Neutrophil (primary cell): ENCODE measurements around the gene VCAM1.

Experiments
- H3K27ac ChIP-seq: fragments of 200-600 bp; sonication (generic); 2 replicates; pipeline ENCODE4 v1.5.1; 2016; ENCODE audit warnings: mild to moderate bottlenecking, moderate library complexity
- H3K27me3 ChIP-seq: fragments of 200-600 bp; sonication (generic); 2 replicates; pipeline ENCODE4 v1.6.0; 2016; ENCODE audit warnings: mild to moderate bottlenecking
- H3K36me3 ChIP-seq: fragments of 200-600 bp; sonication (generic); 2 replicates; pipeline ENCODE4 v1.5.1; 2017
- H3K4me1 ChIP-seq, 2 experiments: fragments of 200-600 bp in 1 of 2; sonication (generic) in 1 of 2; 1 replicate in 1 of 2; 2 replicates in 1 of 2; pipeline versions ENCODE4 v1.5.1 to v1.6.1; 2013 to 2016; ENCODE audit warnings: low read depth in 1 of 2, low read length in 1 of 2, mild to moderate bottlenecking in 1 of 2, moderate library complexity in 1 of 2; ENCODE audit not compliant: control insufficient read depth in 1 of 2, insufficient read depth in 1 of 2
- H3K4me3 ChIP-seq, 2 experiments: fragments of 200-600 bp in 1 of 2; sonication (generic) in 1 of 2; 1 replicate in 1 of 2; 2 replicates in 1 of 2; pipeline ENCODE4 v1.5.1; 2013 to 2016; ENCODE audit warnings: low read depth in 1 of 2, low read length in 1 of 2, mild to moderate bottlenecking in 1 of 2, moderate library complexity in 1 of 2
- H3K9me3 ChIP-seq: fragments of 200-600 bp; sonication (generic); 2 replicates; pipeline ENCODE4 v1.5.1; 2016
- CTCF ChIP-seq: fragments of 200-600 bp; sonication (generic); IDR thresholded peaks from 2 replicates; pipeline ENCODE4 v1.5.1; 2016; ENCODE audit warnings: antibody characterized with exemption

VCAM1 gene

GRCh38 chr1:100724281-100724680 lies 4.7 kb downstream of the VCAM1 start:
- Histone ChIP-seq H3K27me3 (no peaks in the 10 kb centered on the region), H3K4me3 (no peak overlapping the region), H3K36me3 (no peaks in the 10 kb centered on the region), H3K9me3 (no peaks in the 10 kb centered on the region), H3K27ac (no peak overlapping the region), H3K4me1 (no peaks in the 10 kb centered on the region)
- no peak for TF ChIP-seq CTCF

- no peak overlapping the region for H3K27ac ChIP-seq
- no peaks in the 10 kb centered on the region for H3K36me3 ChIP-seq
- no peaks in the 10 kb centered on the region for H3K27me3 ChIP-seq
- TF ChIP-seq CTCF, result no peak
- no peak overlapping the region for H3K4me3 ChIP-seq
- no peaks in the 10 kb centered on the region for H3K9me3 ChIP-seq
- H3K4me1 ChIP-seq, result no peaks in the 10 kb centered on the region
These were observed 10.6 kb downstream of the VCAM1 start for GRCh38 chr1:100730130-100730529.

GRCh38 chr1:100731309-100731708 lies 11.8 kb downstream of the VCAM1 start:
- no peak for TF ChIP-seq CTCF
- H3K4me3 ChIP-seq, result no peak overlapping the region
- no peaks in the 10 kb centered on the region for H3K4me1 ChIP-seq
- H3K9me3 ChIP-seq, result no peaks in the 10 kb centered on the region
- no peaks in the 10 kb centered on the region for H3K27me3 ChIP-seq
- H3K36me3 ChIP-seq, result no peaks in the 10 kb centered on the region
- H3K27ac ChIP-seq, result no peak overlapping the region

GRCh38 chr1:100731758-100732157 lies 12.2 kb downstream of the VCAM1 start:
- Histone ChIP-seq H3K27me3 (no peaks in the 10 kb centered on the region), H3K4me1 (no peaks in the 10 kb centered on the region), H3K27ac (no peak overlapping the region), H3K4me3 (no peak overlapping the region), H3K36me3 (no peaks in the 10 kb centered on the region), H3K9me3 (no peaks in the 10 kb centered on the region)
- no peak for TF ChIP-seq CTCF

GRCh38 chr1:100734676-100735075 lies 15.1 kb downstream of the VCAM1 start:
- Histone ChIP-seq H3K9me3 (no peaks in the 10 kb centered on the region), H3K4me3 (no peak overlapping the region), H3K4me1 (no peaks in the 10 kb centered on the region), H3K27ac (no peak overlapping the region), H3K36me3 (no peaks in the 10 kb centered on the region), H3K27me3 (no peaks in the 10 kb centered on the region)
- no peak for TF ChIP-seq CTCF

- H3K27me3 ChIP-seq, result no peaks in the 10 kb centered on the region
- no peaks in the 10 kb centered on the region for H3K36me3 ChIP-seq
- no peaks in the 10 kb centered on the region for H3K9me3 ChIP-seq
- TF ChIP-seq CTCF, result no peak
- no peak overlapping the region for H3K27ac ChIP-seq
- H3K4me3 ChIP-seq, result no peak overlapping the region
- no peaks in the 10 kb centered on the region for H3K4me1 ChIP-seq
These were observed 15.7 kb downstream of the VCAM1 start for GRCh38 chr1:100735244-100735643.
